CD4-positive, CD25-positive, alpha-beta regulatory T cell (primary cell): ENCODE measurements around the gene SLC7A9. TPM values are rescaled to one million over a fixed set of nuclear protein-coding genes. Genes with fewer than 3 reads are reported as not detected.
A peak's percentile ranks its signal among the peaks of the same experiment; 100 is the strongest.
"Not testable (repeated sequence)": the region's sequence is repeated elsewhere in the genome, so short reads cannot be mapped to it uniquely, and the experiment has no call there.

Experiments
- ATAC-seq, 2 donors: fragments of 150-1000 bp; cut with Tn5 transposase; one replicate each; pipeline ENCODE4 v1.10.0; 2021; ENCODE audit warnings: low read depth in 2 of 2, moderate number of reproducible peaks in 2 of 2, moderate library complexity in 1 of 2
- DNase-seq, 3 donors: peaks; one replicate each; pipeline versions ENCODE4 v3.0.0 to v3.0.0-alpha.2; 2012 to 2022; ENCODE audit warnings: mixed read lengths in 1 of 3
- H3K27ac ChIP-seq: one replicate; pipeline ENCODE4 v1.7.0; 2013; ENCODE audit warnings: mild to moderate bottlenecking, low read length; ENCODE audit not compliant: insufficient read depth, poor library complexity, severe bottlenecking
- H3K27me3 ChIP-seq: one replicate; pipeline ENCODE4 v1.7.0; 2013; ENCODE audit warnings: low read length; ENCODE audit not compliant: control insufficient read depth, insufficient read depth
- H3K36me3 ChIP-seq: one replicate; pipeline ENCODE4 v1.7.0; 2013; ENCODE audit warnings: mild to moderate bottlenecking, low read length, moderate library complexity; ENCODE audit not compliant: control insufficient read depth, insufficient read depth
- H3K4me1 ChIP-seq: 2 replicates; pipeline ENCODE4 v1.7.0; 2013; ENCODE audit warnings: mild to moderate bottlenecking, low read length; ENCODE audit not compliant: insufficient read depth, control insufficient read depth, poor library complexity, severe bottlenecking
- H3K4me3 ChIP-seq: one replicate; pipeline ENCODE4 v1.7.0; 2013; ENCODE audit warnings: low read depth, mild to moderate bottlenecking, low read length, moderate library complexity
- H3K9me3 ChIP-seq, 2 experiments: 1 replicate in 1 of 2; 2 replicates in 1 of 2; pipeline ENCODE4 v1.7.0; 2013; ENCODE audit warnings: low read length in 2 of 2, mild to moderate bottlenecking in 1 of 2, moderate library complexity in 1 of 2; ENCODE audit not compliant: control insufficient read depth in 2 of 2
- H3K27ac Mint-ChIP-seq, 3 donors: one replicate each; pipeline ENCODE4 v1.8.0; 2020 to 2022; ENCODE audit warnings: mild to moderate bottlenecking in 3 of 3, mixed read lengths in 3 of 3, moderate library complexity in 2 of 3
- H3K27me3 Mint-ChIP-seq: one replicate; pipeline ENCODE4 v1.8.0; 2022; ENCODE audit warnings: mild to moderate bottlenecking, mixed read lengths
- H3K36me3 Mint-ChIP-seq: one replicate; pipeline ENCODE4 v1.8.0; 2020; ENCODE audit warnings: mixed read lengths
- H3K4me1 Mint-ChIP-seq, 4 donors: one replicate each; pipeline ENCODE4 v1.8.0; 2020 to 2022; ENCODE audit warnings: mixed read lengths in 4 of 4, mild to moderate bottlenecking in 1 of 4
- H3K4me3 Mint-ChIP-seq, 4 donors: one replicate each; pipeline ENCODE4 v1.8.0; 2020 to 2022; ENCODE audit warnings: mild to moderate bottlenecking in 4 of 4, mixed read lengths in 4 of 4, moderate library complexity in 3 of 4
- H3K9me3 Mint-ChIP-seq, 7 donors: one replicate each; pipeline ENCODE4 v1.8.0; 2020 to 2022; ENCODE audit warnings: mixed read lengths in 7 of 7, mild to moderate bottlenecking in 3 of 7, moderate library complexity in 2 of 7
- polyA plus RNA-seq, 4 donors: library from polyadenylated mRNA; unstranded; fragments of 300-500 nt; fragmentation: Illumina TruSeq; gene quantifications; one replicate each; pipeline ENCODE4 v1.2.3, GENCODE V29; 2021
- total RNA-seq: library from RNA; stranded (reverse); gene quantifications from one replicate; pipeline ENCODE4 v1.2.3, GENCODE V29; 2022

SLC7A9 gene
- total and polyA plus RNA-seq, 5 donors from 2014 or later: 0.32 TPM; not detected in 4

- Histone ChIP-seq H3K4me3 (peak overlapping the region; percentile 48), H3K9me3 (no peaks in the 10 kb centered on the region), H3K27ac (no peak overlapping the region), H3K27me3 (no peaks in the 10 kb centered on the region), H3K4me1 (no peaks in the 10 kb centered on the region), H3K36me3 (no peaks in the 10 kb centered on the region)
- Mint-ChIP-seq H3K9me3 (no peaks in the 10 kb centered on the region), H3K27ac (peak overlapping the region in 2 of 3 donors; percentile 84 to 87), H3K4me3 (peak overlapping the region in 3 of 4 donors; percentile 20 to 82 (median 63)), H3K36me3 (no peaks in the 10 kb centered on the region), H3K4me1 (peaks cover 9 to 26% (median 17%) of the 10 kb centered on the region in 4 donors), H3K27me3 (no peaks in the 10 kb centered on the region)
- peak in 1 of 2 donors; percentile 39 for ATAC-seq
- DNase-seq: no peak
Measured at GRCh38 chr19:32809254-32809653, 60.3 kb downstream of the SLC7A9 start.

GRCh38 chr19:32808236-32808635, 61.3 kb downstream of the SLC7A9 start:
- Mint-ChIP-seq H3K27ac (peak overlapping the region in 1 of 3 donors; percentile 61), H3K4me1 (peaks cover 9 to 20% (median 14%) of the 10 kb centered on the region in 4 donors), H3K36me3 (no peaks in the 10 kb centered on the region)

GRCh38 chr19:32802840-32803239, 66.7 kb downstream of the SLC7A9 start:
- Mint-ChIP-seq H3K27ac (no peak overlapping the region), H3K4me3 (no peak overlapping the region), H3K4me1 (peaks cover 5 to 24% (median 9%) of the 10 kb centered on the region in 4 donors), H3K27me3 (no peaks in the 10 kb centered on the region), H3K9me3 (no peaks in the 10 kb centered on the region), H3K36me3 (no peaks in the 10 kb centered on the region)
- no peak for DNase-seq
- Histone ChIP-seq H3K4me3 (no peak overlapping the region), H3K36me3 (no peaks in the 10 kb centered on the region), H3K27ac (no peak overlapping the region), H3K27me3 (no peaks in the 10 kb centered on the region), H3K4me1 (peaks cover 7% of the 10 kb centered on the region), H3K9me3 (no peaks in the 10 kb centered on the region)
- ATAC-seq: no peak

More at GRCh38 chr19:32808236-32808635, 61.3 kb downstream of the SLC7A9 start:
- no peak for DNase-seq
- no peaks in the 10 kb centered on the region for H3K27me3 Mint-ChIP-seq
- Histone ChIP-seq H3K27me3 (no peaks in the 10 kb centered on the region), H3K9me3 (no peaks in the 10 kb centered on the region), H3K36me3 (no peaks in the 10 kb centered on the region), H3K4me1 (no peaks in the 10 kb centered on the region), H3K27ac (no peak overlapping the region), H3K4me3 (no peak overlapping the region)
- H3K4me3 Mint-ChIP-seq: no peak overlapping the region
- no peaks in the 10 kb centered on the region for H3K9me3 Mint-ChIP-seq
- no peak for ATAC-seq

- no peaks in the 10 kb centered on the region for H3K9me3 Mint-ChIP-seq
- Histone ChIP-seq H3K36me3 (no peaks in the 10 kb centered on the region), H3K27me3 (no peaks in the 10 kb centered on the region), H3K9me3 (no peaks in the 10 kb centered on the region), H3K27ac (no peak overlapping the region), H3K4me1 (peaks cover 12% of the 10 kb centered on the region), H3K4me3 (no peak overlapping the region)
- peaks cover 9 to 37% (median 13%) of the 10 kb centered on the region in 4 donors for H3K4me1 Mint-ChIP-seq
- ATAC-seq (no peak), DNase-seq (no peak)
- H3K4me3 Mint-ChIP-seq: no peak overlapping the region
- H3K27me3 Mint-ChIP-seq: no peaks in the 10 kb centered on the region
- H3K36me3 Mint-ChIP-seq: no peaks in the 10 kb centered on the region
- peak overlapping the region in 2 of 3 donors; percentile 8 to 87 for H3K27ac Mint-ChIP-seq
Measured at GRCh38 chr19:32800754-32801153, 68.8 kb downstream of the SLC7A9 start.

- Mint-ChIP-seq H3K4me1 (peaks cover 15 to 42% (median 18%) of the 10 kb centered on the region in 4 donors), H3K9me3 (no peaks in the 10 kb centered on the region), H3K4me3 (no peak overlapping the region), H3K27me3 (no peaks in the 10 kb centered on the region), H3K27ac (no peak overlapping the region), H3K36me3 (no peaks in the 10 kb centered on the region)
- Histone ChIP-seq H3K4me1 (peaks cover 18% of the 10 kb centered on the region), H3K27me3 (no peaks in the 10 kb centered on the region), H3K9me3 (no peaks in the 10 kb centered on the region), H3K27ac (no peak overlapping the region), H3K36me3 (no peaks in the 10 kb centered on the region), H3K4me3 (no peak overlapping the region)
- DNase-seq (no peak), ATAC-seq (no peak)
Measured at GRCh38 chr19:32800191-32800590, 69.4 kb downstream of the SLC7A9 start.

- H3K4me3 Mint-ChIP-seq: no peak overlapping the region
- H3K36me3 ChIP-seq: no peaks in the 10 kb centered on the region
- H3K27me3 Mint-ChIP-seq: no peaks in the 10 kb centered on the region
- H3K4me3 ChIP-seq: no peak overlapping the region
- no peak overlapping the region for H3K27ac ChIP-seq
- no peaks in the 10 kb centered on the region for H3K36me3 Mint-ChIP-seq
- H3K27me3 ChIP-seq: no peaks in the 10 kb centered on the region
- peaks cover 15 to 62% (median 30%) of the 10 kb centered on the region in 4 donors for H3K4me1 Mint-ChIP-seq
- no peaks in the 10 kb centered on the region for H3K9me3 Mint-ChIP-seq
- no peaks in the 10 kb centered on the region for H3K9me3 ChIP-seq
- H3K4me1 ChIP-seq: peaks cover 38% of the 10 kb centered on the region
- peak overlapping the region in 1 of 3 donors; percentile 25 for H3K27ac Mint-ChIP-seq
- no peak for DNase-seq
- no peak for ATAC-seq
Measured at GRCh38 chr19:32798201-32798600, 71.4 kb downstream of the SLC7A9 start.

GRCh38 chr19:32789429-32789828, 80.1 kb downstream of the SLC7A9 start:
- DNase-seq: no peak
- H3K4me1 ChIP-seq: peaks cover 13% of the 10 kb centered on the region
- no peak overlapping the region for H3K27ac Mint-ChIP-seq
- H3K27me3 Mint-ChIP-seq: peaks cover 10% of the 10 kb centered on the region
- H3K36me3 ChIP-seq: no peaks in the 10 kb centered on the region
- H3K4me3 ChIP-seq: no peak overlapping the region
- no peak overlapping the region for H3K4me3 Mint-ChIP-seq
- no peaks in the 10 kb centered on the region for H3K9me3 ChIP-seq
- no peak overlapping the region for H3K27ac ChIP-seq
- peaks cover 0 to 13% (median 0%) of the 10 kb centered on the region in 7 donors for H3K9me3 Mint-ChIP-seq
- peaks cover 0 to 62% (median 19%) of the 10 kb centered on the region in 4 donors for H3K4me1 Mint-ChIP-seq
- no peaks in the 10 kb centered on the region for H3K36me3 Mint-ChIP-seq
- H3K27me3 ChIP-seq: no peaks in the 10 kb centered on the region
- no peak for ATAC-seq

GRCh38 chr19:32787895-32788294, 81.7 kb downstream of the SLC7A9 start:
- Mint-ChIP-seq H3K4me3 (peak overlapping the region in 1 of 4 donors; percentile 43), H3K27ac (peak overlapping the region in 1 of 3 donors; percentile 13), H3K27me3 (peaks cover 15% of the 10 kb centered on the region), H3K4me1 (peaks cover 0 to 47% (median 10%) of the 10 kb centered on the region in 4 donors), H3K9me3 (peaks cover 0 to 17% (median under 1%) of the 10 kb centered on the region in 7 donors)
- H3K4me1 ChIP-seq, H3K27me3 ChIP-seq, H3K36me3 ChIP-seq, H3K4me3 ChIP-seq, ATAC-seq, H3K9me3 ChIP-seq, H3K36me3 Mint-ChIP-seq, DNase-seq, H3K27ac ChIP-seq: not testable (repeated sequence)
